Measurements from ENCODE around the gene SHPK. TPM values are rescaled to one million over a fixed set of nuclear protein-coding genes. Genes with fewer than 3 reads are reported as not detected.

The SHPK gene
- polyA plus RNA-seq, 1 experiment, result 8.7 TPM

DNA sequence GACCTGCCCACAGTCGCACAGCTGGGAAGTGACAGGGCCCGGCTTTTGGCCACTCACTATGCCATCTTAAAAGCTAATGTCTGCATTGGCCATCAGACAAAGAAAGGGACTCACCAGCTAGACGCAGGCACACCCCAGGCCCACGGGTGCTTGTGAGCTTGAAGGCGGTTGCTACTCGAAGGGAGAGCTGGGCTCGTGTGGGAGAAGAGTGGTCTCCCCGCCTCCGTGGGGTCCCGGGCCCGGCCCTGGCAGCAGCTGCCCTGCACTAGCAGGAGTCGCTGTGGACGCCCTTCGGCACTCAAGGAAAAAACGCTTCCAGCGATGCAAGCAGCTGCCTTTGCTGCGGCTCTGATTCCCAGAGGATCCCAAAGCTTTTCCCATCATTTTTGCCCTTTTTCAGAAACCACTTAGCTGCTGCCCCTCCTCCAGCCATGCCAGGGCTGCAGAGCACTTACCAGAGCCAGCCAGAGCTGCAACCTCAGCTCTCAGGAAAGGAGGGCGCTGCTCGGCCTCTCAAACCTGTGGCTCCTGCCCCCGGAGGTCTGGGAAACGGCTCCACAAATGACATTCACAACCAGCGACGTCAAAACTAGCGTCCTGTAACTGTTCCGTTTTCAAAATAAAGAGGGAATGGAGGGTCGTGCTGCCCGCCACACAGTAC lies 39.1 kb downstream of the SHPK start:
- ChIA-PET POLR2A (no interaction called here), CTCF (interaction anchor here (0.6 kb wide), 1 partner anchor 67 kb away, joined by 5 read pairs; no protein-coding TSS in a partner anchor)
- no peak overlapping the region for H3K4me3 ChIP-seq (ENCODE audit: low read depth, low read length)
- no peak for DNase-seq (ENCODE audit: low read depth, low spot score)
- H3K9me3 ChIP-seq (ENCODE audit: control insufficient read depth, insufficient read depth, low read length), result no peaks in the 10 kb centered on the region; the same call in 1 of the 2 replicates
- no peaks in the 10 kb centered on the region for H3K27me3 ChIP-seq (ENCODE audit: control insufficient read depth, insufficient read depth, low read length)
- no peak for TF ChIP-seq CTCF (IDR thresholded peaks at IDR 0.05; ENCODE audit: low read depth, low read length)
- no peak overlapping the region for H3K27ac ChIP-seq (ENCODE audit: low read depth, low read length)

DNA sequence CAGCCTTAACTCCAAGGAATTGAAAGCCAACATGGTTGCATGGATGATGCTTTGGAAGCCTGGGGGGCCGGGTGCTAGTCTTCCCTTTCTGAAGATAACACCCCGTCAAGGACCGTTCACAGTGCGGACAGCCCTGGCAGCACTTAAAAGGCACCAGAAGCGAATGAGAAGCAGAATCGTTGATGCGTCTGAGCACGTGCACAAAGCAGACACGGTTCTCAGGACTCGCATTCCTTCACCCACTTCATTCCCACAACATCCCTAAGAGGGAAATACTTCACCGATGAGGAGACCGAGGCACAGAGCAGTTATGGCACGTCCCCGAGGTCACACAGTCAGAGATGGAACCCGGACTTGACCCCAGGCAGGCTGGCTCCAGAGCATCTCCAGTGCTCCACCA lies 41.1 kb downstream of the SHPK start:
- ChIA-PET POLR2A (no interaction called here), CTCF (no interaction called here)
- no peak for TF ChIP-seq CTCF (IDR thresholded peaks at IDR 0.05; ENCODE audit: low read depth, low read length)
- Histone ChIP-seq H3K9me3 (ENCODE audit: control insufficient read depth, insufficient read depth, low read length) (no peaks in the 10 kb centered on the region; the same call in 1 of the 2 replicates), H3K27ac (ENCODE audit: low read depth, low read length) (no peak overlapping the region), H3K27me3 (ENCODE audit: control insufficient read depth, insufficient read depth, low read length) (no peaks in the 10 kb centered on the region), H3K4me3 (ENCODE audit: low read depth, low read length) (no peak overlapping the region)
- no peak for DNase-seq (ENCODE audit: low read depth, low spot score)

- DNase-seq (ENCODE audit: low read depth, low spot score), result peak; percentile 48
- no peak for TF ChIP-seq CTCF (IDR thresholded peaks at IDR 0.05; ENCODE audit: low read depth, low read length)
- Histone ChIP-seq H3K27ac (ENCODE audit: low read depth, low read length) (peak overlapping the region; percentile 31), H3K9me3 (ENCODE audit: control insufficient read depth, insufficient read depth, low read length) (no peaks in the 10 kb centered on the region; the same call in 1 of the 2 replicates), H3K4me3 (ENCODE audit: low read depth, low read length) (no peak overlapping the region), H3K27me3 (ENCODE audit: control insufficient read depth, insufficient read depth, low read length) (no peaks in the 10 kb centered on the region)
- POLR2A ChIA-PET, result no interaction called here
- CTCF ChIA-PET, result no interaction called here
Measured at GRCh38 chr17:3594051-3594800, 41.8 kb downstream of the SHPK start.

DNA sequence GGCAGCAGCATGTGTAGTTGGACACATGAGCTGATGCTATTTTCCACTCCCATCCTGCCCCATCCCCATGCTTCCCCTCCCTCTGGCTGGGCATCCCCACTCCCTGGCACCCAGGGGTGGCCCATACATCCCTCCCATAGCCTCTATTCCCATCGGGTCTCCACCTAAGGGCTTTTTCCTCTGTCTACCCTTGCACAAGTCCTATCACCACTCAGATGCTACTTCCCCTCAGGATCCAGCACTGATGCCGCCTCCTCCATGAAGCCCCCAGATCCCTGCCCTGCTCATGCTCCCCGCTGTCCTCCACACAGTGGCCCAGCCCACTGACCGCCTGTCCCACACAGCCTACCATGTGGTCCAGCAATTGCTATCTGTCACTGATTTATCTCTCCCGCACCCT lies 42.7 kb downstream of the SHPK start:
- Histone ChIP-seq H3K9me3 (ENCODE audit: control insufficient read depth, insufficient read depth, low read length) (no peaks in the 10 kb centered on the region; the same call in 1 of the 2 replicates), H3K27me3 (ENCODE audit: control insufficient read depth, insufficient read depth, low read length) (no peaks in the 10 kb centered on the region), H3K27ac (ENCODE audit: low read depth, low read length) (no peak overlapping the region), H3K4me3 (ENCODE audit: low read depth, low read length) (no peak overlapping the region)
- no peak for TF ChIP-seq CTCF (IDR thresholded peaks at IDR 0.05; ENCODE audit: low read depth, low read length)
- no peak for DNase-seq (ENCODE audit: low read depth, low spot score)
- ChIA-PET CTCF (no interaction called here), POLR2A (no interaction called here)

DNA sequence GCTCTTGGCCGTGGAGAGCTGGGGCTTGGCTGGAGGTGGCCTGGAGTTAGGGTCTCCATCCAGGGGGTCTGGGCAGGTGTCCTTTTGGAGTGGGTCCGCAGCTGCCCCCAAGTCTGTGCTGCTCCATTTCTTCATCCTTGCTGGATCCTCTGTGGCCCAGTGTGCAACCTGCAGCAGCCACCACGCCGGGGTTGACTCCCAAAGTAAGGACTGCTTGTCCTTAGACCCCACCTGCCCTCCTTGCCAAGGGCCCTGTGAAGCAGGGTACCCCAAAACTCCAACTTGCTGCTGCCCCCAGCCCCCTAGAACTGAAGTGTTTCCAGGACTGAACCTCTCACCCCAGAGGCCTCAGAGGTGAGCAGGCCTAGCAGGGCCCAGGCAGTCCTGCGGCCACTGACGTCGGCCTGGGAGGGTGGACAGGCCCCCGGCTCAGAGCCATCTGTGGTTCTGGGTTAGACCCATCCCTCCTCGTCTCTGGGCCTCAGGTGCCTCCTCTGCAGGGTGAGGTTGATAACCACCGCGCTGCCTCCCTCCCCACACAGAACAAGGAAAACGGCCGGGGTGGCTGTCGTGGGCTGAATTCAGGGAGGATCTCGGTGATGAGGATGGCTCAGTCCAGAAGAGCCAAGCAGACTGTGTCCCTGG lies 43.7 kb downstream of the SHPK start:
- H3K27me3 ChIP-seq (ENCODE audit: control insufficient read depth, insufficient read depth, low read length), result no peaks in the 10 kb centered on the region
- no peak for DNase-seq (ENCODE audit: low read depth, low spot score)
- no peak overlapping the region for H3K4me3 ChIP-seq (ENCODE audit: low read depth, low read length)
- TF ChIP-seq CTCF (IDR thresholded peaks at IDR 0.05; ENCODE audit: low read depth, low read length), result no peak
- CTCF ChIA-PET, result no interaction called here
- no peaks in the 10 kb centered on the region; the same call in 1 of the 2 replicates for H3K9me3 ChIP-seq (ENCODE audit: control insufficient read depth, insufficient read depth, low read length)
- POLR2A ChIA-PET, result no interaction called here
- H3K27ac ChIP-seq (ENCODE audit: low read depth, low read length), result no peak overlapping the region
